Brain microvascular endothelial cell (primary cell): ENCODE data around the gene MBD3L3.
"Not testable (repeated sequence)": the region's sequence is repeated elsewhere in the genome, so short reads cannot be mapped to it uniquely, and the experiment has no call there.

Experiments used
- DNase-seq: peaks from one replicate; pipeline ENCODE4 v3.0.0-alpha.2; 2020
- H3K27ac ChIP-seq: fragments of 250-450 bp; sonication (Bioruptor Pico); 2 replicates; pipeline ENCODE4 v1.5.1; 2020; ENCODE audit warnings: mild to moderate bottlenecking, moderate library complexity
- H3K27me3 ChIP-seq: fragments of 250-450 bp; sonication (Bioruptor Pico); replicated peaks from 2 replicates; pipeline ENCODE4 v1.5.1; 2020; ENCODE audit warnings: mild to moderate bottlenecking
- H3K36me3 ChIP-seq: fragments of 250-450 bp; sonication (Bioruptor Pico); replicated peaks from 2 replicates; pipeline ENCODE4 v1.5.1; 2020; ENCODE audit warnings: mild to moderate bottlenecking
- H3K4me3 ChIP-seq: 2 replicates; pipeline ENCODE4 v1.5.1; 2011; ENCODE audit warnings: low read depth, mild to moderate bottlenecking, control low read depth, low read length, moderate library complexity
- CTCF ChIP-seq: IDR thresholded peaks from 2 replicates; pipeline ENCODE4 v1.5.1; 2011; ENCODE audit warnings: low read depth, mild to moderate bottlenecking, moderate library complexity, low read length, control low read depth, inconsistent platforms; ENCODE audit errors: missing control alignments
- in situ Hi-C: cut with HindIII; loops from 2 replicates; pipeline ENCODE4 v1.10.0; 2017; ENCODE audit warnings: low sequenced_read_pairs, low pct_ligation_motif_present

Gene MBD3L3

GRCh38 chr19:7058576-7058975 is at the start of gene MBD3L3:
Gene MBD3L3 (minus strand): TSS chr19:7058676. CDS start chr19:7058605, 71 bp downstream.
- H3K36me3 ChIP-seq, H3K4me3 ChIP-seq, DNase-seq, in situ Hi-C loops, H3K27ac ChIP-seq, H3K27me3 ChIP-seq: not testable (repeated sequence)

- Histone ChIP-seq H3K4me3 (no peak overlapping the region), H3K36me3 (no peaks in the 10 kb centered on the region), H3K27me3 (no peaks in the 10 kb centered on the region), H3K27ac (no peak overlapping the region)
- no peak for TF ChIP-seq CTCF
- in situ Hi-C loops = no loop called here
- no peak for DNase-seq
These were observed 48.5 kb upstream of the MBD3L3 start for GRCh38 chr19:7106711-7107657.

- no peak overlapping the region for H3K4me3 ChIP-seq
- H3K36me3 ChIP-seq = no peaks in the 10 kb centered on the region
- no peak overlapping the region for H3K27ac ChIP-seq
- TF ChIP-seq CTCF = no peak
- in situ Hi-C loops = no loop called here
- DNase-seq = no peak
- no peaks in the 10 kb centered on the region for H3K27me3 ChIP-seq
These were observed 46.4 kb upstream of the MBD3L3 start for GRCh38 chr19:7104747-7105447.

- no peaks in the 10 kb centered on the region for H3K36me3 ChIP-seq
- H3K27ac ChIP-seq = no peak overlapping the region
- in situ Hi-C loops = no loop called here
- TF ChIP-seq CTCF = no peak
- no peak for DNase-seq
- H3K27me3 ChIP-seq = no peaks in the 10 kb centered on the region
- H3K4me3 ChIP-seq = no peak overlapping the region
These were observed 43.2 kb upstream of the MBD3L3 start for GRCh38 chr19:7101498-7102253.

- no peaks in the 10 kb centered on the region for H3K27me3 ChIP-seq
- peak overlapping the region; percentile 80 for H3K4me3 ChIP-seq
- H3K27ac ChIP-seq = peak overlapping the region; percentile 70
- no peak for TF ChIP-seq CTCF
- in situ Hi-C loops = no loop called here
- DNase-seq = no peak
- no peaks in the 10 kb centered on the region for H3K36me3 ChIP-seq
These were observed 41.1 kb upstream of the MBD3L3 start for GRCh38 chr19:7099597-7099921.
